ENCODE measurements around the gene PBXIP1. TPM values are rescaled to one million over a fixed set of nuclear protein-coding genes. Genes with fewer than 3 reads are reported as not detected.
"Not testable (repeated sequence)": the region's sequence is repeated elsewhere in the genome, so short reads cannot be mapped to it uniquely, and the experiment has no call there.

The PBXIP1 gene
- total and polyA plus RNA-seq, 4 donors: 3.8 to 42.8 (median 20.5) TPM

DNA sequence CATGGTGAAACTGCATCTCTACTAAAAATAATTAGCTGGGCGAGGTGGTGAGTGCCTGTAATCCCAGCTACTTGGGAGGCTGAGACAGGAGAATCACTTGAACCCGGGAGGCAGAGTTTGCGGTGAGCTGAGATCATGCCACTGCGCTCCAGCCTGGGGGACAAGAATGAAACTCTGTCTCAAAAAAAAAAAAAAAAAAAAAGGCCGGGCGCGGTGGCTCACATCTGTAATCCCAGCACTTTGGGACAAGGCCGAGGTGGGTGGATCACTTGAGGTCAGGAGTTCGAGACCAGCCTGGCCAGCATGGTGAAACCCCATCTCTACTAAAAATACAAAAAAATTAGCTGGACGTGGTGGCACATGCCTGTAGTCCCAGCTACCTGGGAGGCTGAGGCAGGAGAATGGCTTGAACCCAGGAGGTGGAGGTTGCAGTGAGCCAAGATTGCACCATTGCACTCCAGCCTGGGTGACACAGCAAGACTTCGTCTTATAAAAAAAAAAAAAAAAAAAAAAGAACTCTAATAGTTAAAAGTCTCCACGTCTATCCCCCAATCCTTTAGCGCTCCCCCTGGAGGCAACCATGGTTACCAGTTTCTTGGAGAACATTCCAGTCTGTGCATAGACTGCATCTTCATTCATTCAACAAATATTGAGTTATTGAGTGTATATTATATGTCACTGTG is 39.5 kb upstream of the PBXIP1 start:
- H3K4me1 ChIP-seq (ENCODE audit: control insufficient read depth in 4 of 4, insufficient read depth in 4 of 4, low read length in 3 of 4): peaks cover 4 to 23% (median 17%) of the 10 kb centered on the region in 4 donors
- H3K4me3 ChIP-seq (ENCODE audit: low read depth in 1 of 3, low read length in 3 of 3); H3K9ac ChIP-seq (ENCODE audit: low read depth in 1 of 2, low read length in 2 of 2); H3K27me3 ChIP-seq (ENCODE audit: control insufficient read depth in 4 of 4, insufficient read depth in 4 of 4, low read length in 3 of 4); H3K27ac ChIP-seq (ENCODE audit: low read depth in 1 of 2, low read length in 2 of 2); H3K9me3 ChIP-seq (ENCODE audit: control insufficient read depth in 4 of 4, low read length in 3 of 4); H3K36me3 ChIP-seq (ENCODE audit: control insufficient read depth in 4 of 4, insufficient read depth in 3 of 4, low read depth in 1 of 4, low read length in 3 of 4): not testable (repeated sequence)
- peak; percentile 59 for DNase-seq (ENCODE audit: low spot score)
- WGBS: 62% methylated on average over 13 of the region's 13 CpGs
- peak; percentile 30 to 50 for TF ChIP-seq RAD21 (IDR thresholded peaks at IDR 0.05)
- TF ChIP-seq YY1 (IDR thresholded peaks at IDR 0.05): peak; percentile 24
- peak; percentile 14 for TF ChIP-seq CTCF (IDR thresholded peaks at IDR 0.05; ENCODE audit: low read depth, low read length, missing input control)

DNA sequence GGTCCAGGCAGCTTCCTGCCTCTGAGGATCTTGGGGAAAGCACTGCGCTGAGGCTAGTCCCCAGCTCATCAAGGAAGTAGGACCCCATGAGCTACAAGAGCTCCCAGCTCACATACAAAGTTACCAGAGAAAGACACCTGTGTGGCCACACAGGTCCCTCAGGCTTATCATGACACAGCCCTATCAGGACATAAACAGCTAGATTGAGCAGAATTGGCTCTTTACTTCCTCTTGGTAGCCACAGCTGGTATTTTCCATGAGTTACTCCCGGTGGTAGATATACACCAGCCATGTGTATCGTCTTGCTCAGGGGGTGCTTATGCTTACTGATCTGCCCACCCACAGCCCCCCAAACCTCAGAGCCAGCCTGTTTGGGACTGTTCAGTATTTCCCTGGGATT is 38.7 kb upstream of the PBXIP1 start:
- TF ChIP-seq HNF4A (conservative IDR thresholded peaks at IDR 0.05) (no peak), RAD21 (IDR thresholded peaks at IDR 0.05) (no peak), ZBTB33 (IDR thresholded peaks at IDR 0.05) (no peak)
- TF ChIP-seq, protein P1, sequence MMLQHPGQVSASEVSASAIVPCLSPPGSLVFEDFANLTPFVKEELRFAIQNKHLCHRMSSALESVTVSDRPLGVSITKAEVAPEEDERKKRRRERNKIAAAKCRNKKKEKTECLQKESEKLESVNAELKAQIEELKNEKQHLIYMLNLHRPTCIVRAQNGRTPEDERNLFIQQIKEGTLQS (IDR thresholded peaks at IDR 0.05): no peak
- Histone ChIP-seq H3K4me3 (ENCODE audit: low read depth in 1 of 3, low read length in 3 of 3) (no peak overlapping the region), H3K36me3 (ENCODE audit: control insufficient read depth in 4 of 4, insufficient read depth in 3 of 4, low read depth in 1 of 4, low read length in 3 of 4) (peaks cover 0 to 4% (median 1%) of the 10 kb centered on the region in 4 donors), H3K27ac (ENCODE audit: low read depth in 1 of 2, low read length in 2 of 2) (no peak overlapping the region), H3K27me3 (ENCODE audit: control insufficient read depth in 4 of 4, insufficient read depth in 4 of 4, low read length in 3 of 4) (no peaks in the 10 kb centered on the region), H3K9me3 (ENCODE audit: control insufficient read depth in 4 of 4, low read length in 3 of 4) (no peaks in the 10 kb centered on the region), H3K4me1 (ENCODE audit: control insufficient read depth in 4 of 4, insufficient read depth in 4 of 4, low read length in 3 of 4) (peaks cover 0 to 15% (median 9%) of the 10 kb centered on the region in 4 donors), H3K9ac (ENCODE audit: low read depth in 1 of 2, low read length in 2 of 2) (no peak overlapping the region)
- no peak for DNase-seq (ENCODE audit: low spot score)
- WGBS: 77% methylated on average over 3 of the region's 3 CpGs

DNA sequence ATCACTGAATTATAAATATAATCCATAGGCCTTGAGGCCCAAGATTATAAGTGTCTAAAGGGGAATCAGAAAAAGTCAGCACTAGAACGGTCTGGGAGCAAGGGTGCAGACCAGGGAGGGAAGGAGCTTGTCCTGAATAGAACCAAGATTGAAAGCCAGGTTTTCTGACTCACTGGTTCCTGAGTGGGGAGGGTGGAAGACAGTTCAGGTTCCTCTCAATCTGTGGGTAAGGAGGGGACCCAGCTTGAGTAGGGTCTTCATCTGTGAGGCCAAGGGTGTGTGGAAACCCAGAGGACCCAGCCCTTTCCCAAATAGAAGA is 38.3 kb upstream of the PBXIP1 start:
- WGBS: 78% methylated on average over 1 of the region's 1 CpG
- Histone ChIP-seq H3K9ac (ENCODE audit: low read depth in 1 of 2, low read length in 2 of 2) (no peak overlapping the region), H3K4me3 (ENCODE audit: low read depth in 1 of 3, low read length in 3 of 3) (no peak overlapping the region), H3K4me1 (ENCODE audit: control insufficient read depth in 4 of 4, insufficient read depth in 4 of 4, low read length in 3 of 4) (peaks cover 0 to 14% (median 8%) of the 10 kb centered on the region in 4 donors), H3K27ac (ENCODE audit: low read depth in 1 of 2, low read length in 2 of 2) (no peak overlapping the region), H3K9me3 (ENCODE audit: control insufficient read depth in 4 of 4, low read length in 3 of 4) (no peaks in the 10 kb centered on the region), H3K27me3 (ENCODE audit: control insufficient read depth in 4 of 4, insufficient read depth in 4 of 4, low read length in 3 of 4) (no peaks in the 10 kb centered on the region), H3K36me3 (ENCODE audit: control insufficient read depth in 4 of 4, insufficient read depth in 3 of 4, low read depth in 1 of 4, low read length in 3 of 4) (peaks cover 0 to 6% (median 2%) of the 10 kb centered on the region in 4 donors)
- no peak for DNase-seq (ENCODE audit: low spot score)
- TF ChIP-seq FOXA2 (IDR thresholded peaks at IDR 0.05) (no peak), NR2F2 (IDR thresholded peaks at IDR 0.05) (no peak), ZBTB33 (IDR thresholded peaks at IDR 0.05) (no peak), HNF4G (IDR thresholded peaks at IDR 0.05) (no peak)

Measured in liver (tissue), 9 donors.